CD4-positive, alpha-beta T cell (primary cell): ENCODE data around the gene CTNNA3. TPM values are rescaled to one million over a fixed set of nuclear protein-coding genes. Genes with fewer than 3 reads are reported as not detected.

Experiments
- ATAC-seq: fragments of 200-7000 bp; cut with Tn5 transposase; one replicate; pipeline ENCODE4 v1.10.0; 2022; ENCODE audit warnings: mild to moderate bottlenecking; ENCODE audit not compliant: poor library complexity
- CTCF ChIA-PET: fragments of 350-600 bp; sonication (Branson Sonifier 250); formaldehyde crosslinking; loops from one replicate; lab custom pipeline; 2021; ENCODE audit warnings: antibody characterized with exemption, inconsistent platforms; lab: Charles Lee
- POLR2A ChIA-PET: fragments of 350-600 bp; sonication (Branson Sonifier 250); formaldehyde crosslinking; loops from one replicate; lab custom pipeline; 2021; ENCODE audit warnings: antibody characterized with exemption, inconsistent platforms; lab: Charles Lee
- DNase-seq, 14 experiments: peaks; one replicate each; pipeline ENCODE4 v3.0.0-alpha.2; 2013 to 2020; ENCODE audit warnings: mixed read lengths in 2 of 14
- H3K27ac ChIP-seq, 2 donors: one replicate each; pipeline versions ENCODE4 v1.5.1 to v1.7.0; 2013; ENCODE audit warnings: low read length in 2 of 2, low read depth in 1 of 2, mild to moderate bottlenecking in 1 of 2
- H3K27me3 ChIP-seq, 2 experiments: 1 replicate in 1 of 2; 2 replicates in 1 of 2; pipeline versions ENCODE4 v1.6.1 to v1.7.0; 2013; ENCODE audit warnings: low read length in 2 of 2, control low read depth in 1 of 2, mild to moderate bottlenecking in 1 of 2, moderate library complexity in 1 of 2; ENCODE audit not compliant: insufficient read depth in 2 of 2, control insufficient read depth in 1 of 2
- H3K36me3 ChIP-seq: one replicate; pipeline ENCODE4 v1.6.1; 2013; ENCODE audit warnings: low read length, control low read depth; ENCODE audit not compliant: insufficient read depth
- H3K4me1 ChIP-seq: one replicate; pipeline ENCODE4 v1.6.1; 2013; ENCODE audit warnings: low read length, control low read depth; ENCODE audit not compliant: insufficient read depth
- H3K4me3 ChIP-seq: one replicate; pipeline ENCODE4 v1.5.1; 2013; ENCODE audit warnings: mild to moderate bottlenecking, low read length, moderate library complexity
- H3K9me3 ChIP-seq, 2 experiments: 1 replicate in 1 of 2; 2 replicates in 1 of 2; pipeline versions ENCODE4 v1.6.1 to v1.7.0; 2013; ENCODE audit warnings: low read length in 2 of 2, mild to moderate bottlenecking in 2 of 2, control low read depth in 1 of 2, moderate library complexity in 1 of 2; ENCODE audit not compliant: control insufficient read depth in 1 of 2, insufficient read depth in 1 of 2
- H3K27ac Mint-ChIP-seq: one replicate; pipeline ENCODE4 v1.8.0; 2020; ENCODE audit warnings: mixed read lengths
- H3K27me3 Mint-ChIP-seq: one replicate; pipeline ENCODE4 v1.8.0; 2021; ENCODE audit warnings: mixed read lengths
- H3K36me3 Mint-ChIP-seq: one replicate; pipeline ENCODE4 v1.8.0; 2021; ENCODE audit warnings: low read depth, mixed read lengths
- H3K4me1 Mint-ChIP-seq: one replicate; pipeline ENCODE4 v1.8.0; 2021; ENCODE audit warnings: low read depth, mixed read lengths
- H3K4me3 Mint-ChIP-seq: one replicate; pipeline ENCODE4 v1.8.0; 2020; ENCODE audit warnings: mild to moderate bottlenecking, mixed read lengths
- H3K9me3 Mint-ChIP-seq: one replicate; pipeline ENCODE4 v1.8.0; 2020; ENCODE audit warnings: mixed read lengths
- CTCF ChIP-seq: fragments of 200-600 bp; IDR thresholded peaks from one replicate; pipeline ENCODE4 v1.8.0; 2022; ENCODE audit warnings: antibody characterized with exemption, mild to moderate bottlenecking
- intact Hi-C, 2 experiments: fragments of 100-400 bp; cut with DNase I in 1 of 2; cut with micrococcal nuclease in 1 of 2; formaldehyde crosslinking; loops; one replicate each; pipeline versions ENCODE4 v1.15.1 to v1.9.0; 2023 to 2025; cut with DNase I, micrococcal nuclease
- total RNA-seq, 174 experiments: library from RNA in 2 of 174; stranded (reverse) in 2 of 174; gene quantifications; one replicate each; pipeline ENCODE4 v1.2.3 and lab custom pipeline; 2021 to 2026

CTNNA3 gene
- total RNA-seq, 2 experiments from 2014 or later: 0.80 TPM; not detected in 1

GRCh38 chr10:67171970-67172369 lies 524.0 kb downstream of the CTNNA3 start:
- ChIA-PET CTCF (no interaction called here), POLR2A (no interaction called here)
- Histone ChIP-seq H3K36me3 (no peaks in the 10 kb centered on the region), H3K27ac (no peak overlapping the region), H3K9me3 (peaks cover 0 to 6% of the 10 kb centered on the region in 2 experiments), H3K4me1 (no peaks in the 10 kb centered on the region), H3K27me3 (no peaks in the 10 kb centered on the region), H3K4me3 (no peak overlapping the region)
- Mint-ChIP-seq H3K9me3 (peaks cover 10% of the 10 kb centered on the region), H3K27ac (no peak overlapping the region), H3K27me3 (no peaks in the 10 kb centered on the region), H3K4me1 (no peaks in the 10 kb centered on the region), H3K4me3 (no peak overlapping the region), H3K36me3 (no peaks in the 10 kb centered on the region)
- intact Hi-C loops: no loop called here
- TF ChIP-seq CTCF: no peak
- DNase-seq (no peak), ATAC-seq (no peak)

GRCh38 chr10:67156239-67156638 lies 539.8 kb downstream of the CTNNA3 start:
- intact Hi-C loops: no loop called here
- POLR2A ChIA-PET: no interaction called here
- Histone ChIP-seq H3K4me1 (no peaks in the 10 kb centered on the region), H3K9me3 (no peaks in the 10 kb centered on the region), H3K27me3 (no peaks in the 10 kb centered on the region), H3K27ac (no peak overlapping the region), H3K36me3 (no peaks in the 10 kb centered on the region), H3K4me3 (no peak overlapping the region)
- Mint-ChIP-seq H3K27me3 (no peaks in the 10 kb centered on the region), H3K27ac (no peak overlapping the region), H3K4me1 (no peaks in the 10 kb centered on the region), H3K36me3 (no peaks in the 10 kb centered on the region), H3K9me3 (peaks cover 3% of the 10 kb centered on the region), H3K4me3 (no peak overlapping the region)
- no peak for DNase-seq
- CTCF ChIA-PET: no interaction called here
- TF ChIP-seq CTCF: no peak
- ATAC-seq: no peak

- ChIA-PET POLR2A (no interaction called here), CTCF (no interaction called here)
- no peak overlapping the region for H3K27ac Mint-ChIP-seq
- intact Hi-C loops: no loop called here
- no peaks in the 10 kb centered on the region for H3K9me3 ChIP-seq
- no peak for ATAC-seq
- no peaks in the 10 kb centered on the region for H3K9me3 Mint-ChIP-seq
- no peaks in the 10 kb centered on the region for H3K27me3 Mint-ChIP-seq
- H3K4me3 ChIP-seq: no peak overlapping the region
- DNase-seq: no peak
- H3K4me1 ChIP-seq: no peaks in the 10 kb centered on the region
- H3K4me1 Mint-ChIP-seq: no peaks in the 10 kb centered on the region
- H3K27ac ChIP-seq: no peak overlapping the region
- no peak for TF ChIP-seq CTCF
- H3K36me3 Mint-ChIP-seq: no peaks in the 10 kb centered on the region
- H3K27me3 ChIP-seq: no peaks in the 10 kb centered on the region
- H3K36me3 ChIP-seq: no peaks in the 10 kb centered on the region
- no peak overlapping the region for H3K4me3 Mint-ChIP-seq
These were observed 544.5 kb downstream of the CTNNA3 start for GRCh38 chr10:67151471-67151870.
